WTC11 (cell line): ENCODE measurements around the gene TRIM74. TPM values are rescaled to one million over a fixed set of nuclear protein-coding genes. Genes with fewer than 3 reads are reported as not detected.

Experiments
- ARID4B ChIP-seq: sonication (generic); formaldehyde crosslinking; IDR thresholded peaks from 2 replicates; pipeline ENCODE4 v1.8.0; 2023; ENCODE audit warnings: missing genetic modification reagents, mild to moderate bottlenecking, borderline replicate concordance
- CREB1 ChIP-seq: sonication (generic); formaldehyde crosslinking; IDR thresholded peaks from 2 replicates; pipeline ENCODE4 v1.8.0; 2023; ENCODE audit warnings: mild to moderate bottlenecking, missing genetic modification reagents
- E2F1 ChIP-seq: sonication (generic); formaldehyde crosslinking; IDR thresholded peaks from 2 replicates; pipeline ENCODE4 v1.8.0; 2022; ENCODE audit warnings: mild to moderate bottlenecking, missing genetic modification reagents
- E2F5 ChIP-seq: sonication (generic); formaldehyde crosslinking; IDR thresholded peaks from 2 replicates; pipeline ENCODE4 v1.8.1; 2022; ENCODE audit warnings: mild to moderate bottlenecking, moderate library complexity, missing genetic modification reagents
- EMX1 ChIP-seq: fragments of 250-450 bp; sonication (Bioruptor Pico); IDR thresholded peaks from 2 replicates; pipeline ENCODE4 v1.8.0; 2021; ENCODE audit warnings: mild to moderate bottlenecking
- ERG ChIP-seq: fragments of 250-450 bp; sonication (Bioruptor Pico); IDR thresholded peaks from 2 replicates; pipeline ENCODE4 v1.8.0; 2021; ENCODE audit warnings: mild to moderate bottlenecking
- FOXP4 ChIP-seq: sonication (generic); formaldehyde crosslinking; IDR thresholded peaks from 2 replicates; pipeline ENCODE4 v1.8.0; 2022; ENCODE audit warnings: mild to moderate bottlenecking, missing genetic modification reagents
- HMGA2 ChIP-seq: fragments of 250-450 bp; sonication (Bioruptor Pico); IDR thresholded peaks from 2 replicates; pipeline ENCODE4 v1.4.0; 2021; ENCODE audit warnings: mild to moderate bottlenecking, moderate library complexity
- IRF1 ChIP-seq: sonication (generic); formaldehyde crosslinking; IDR thresholded peaks from 2 replicates; pipeline ENCODE4 v1.8.0; 2023; ENCODE audit warnings: missing genetic modification reagents
- IRF2 ChIP-seq: sonication (generic); formaldehyde crosslinking; IDR thresholded peaks from 2 replicates; pipeline ENCODE4 v1.8.0; 2022; ENCODE audit warnings: low read depth, missing genetic modification reagents, borderline replicate concordance
- MLX ChIP-seq: sonication (generic); formaldehyde crosslinking; IDR thresholded peaks from 2 replicates; pipeline ENCODE4 v1.8.1; 2023; ENCODE audit warnings: mild to moderate bottlenecking, missing genetic modification reagents, moderate library complexity
- NFATC4 ChIP-seq: fragments of 250-450 bp; sonication (Bioruptor Pico); IDR thresholded peaks from 2 replicates; pipeline ENCODE4 v1.9.0; 2021; ENCODE audit warnings: mild to moderate bottlenecking
- NR2C2 ChIP-seq: sonication (generic); formaldehyde crosslinking; IDR thresholded peaks from 2 replicates; pipeline ENCODE4 v1.8.0; 2022; ENCODE audit warnings: mild to moderate bottlenecking, missing genetic modification reagents
- RORB ChIP-seq: fragments of 250-450 bp; sonication (Bioruptor Pico); IDR thresholded peaks from 2 replicates; pipeline ENCODE4 v1.9.0; 2021; ENCODE audit warnings: mild to moderate bottlenecking
- SMAD3 ChIP-seq: sonication (generic); formaldehyde crosslinking; IDR thresholded peaks from 2 replicates; pipeline ENCODE4 v1.8.0; 2022; ENCODE audit warnings: missing genetic modification reagents, mild to moderate bottlenecking, borderline replicate concordance
- SP1 ChIP-seq: sonication (generic); formaldehyde crosslinking; conservative IDR thresholded peaks from 2 replicates; pipeline ENCODE4 v1.8.1; 2022; ENCODE audit warnings: missing genetic modification reagents
- TEAD4 ChIP-seq: sonication (generic); formaldehyde crosslinking; IDR thresholded peaks from 2 replicates; pipeline ENCODE4 v1.8.0; 2022; ENCODE audit warnings: mild to moderate bottlenecking, missing genetic modification reagents
- ZMAT4 ChIP-seq: fragments of 250-450 bp; sonication (Bioruptor Pico); IDR thresholded peaks from 2 replicates; pipeline ENCODE4 v1.9.0; 2021; ENCODE audit warnings: mild to moderate bottlenecking
- ZNF138 ChIP-seq: sonication (generic); formaldehyde crosslinking; conservative IDR thresholded peaks from 2 replicates; pipeline ENCODE4 v1.8.1; 2022; ENCODE audit warnings: mild to moderate bottlenecking, moderate library complexity, missing genetic modification reagents
- ZNF317 ChIP-seq: sonication (generic); formaldehyde crosslinking; IDR thresholded peaks from 2 replicates; pipeline ENCODE4 v1.8.1; 2023; ENCODE audit warnings: low read depth, mild to moderate bottlenecking, moderate library complexity, missing genetic modification reagents, borderline replicate concordance
- ZNF425 ChIP-seq: fragments of 250-450 bp; sonication (Bioruptor Pico); conservative IDR thresholded peaks from 2 replicates; pipeline ENCODE4 v1.9.0; 2021; ENCODE audit warnings: mild to moderate bottlenecking
- ZNF512 ChIP-seq: sonication (generic); formaldehyde crosslinking; IDR thresholded peaks from 2 replicates; pipeline ENCODE4 v1.8.1; 2022; ENCODE audit warnings: missing genetic modification reagents, borderline replicate concordance
- total RNA-seq: library from RNA; stranded (reverse); gene quantifications from 3 replicates; pipeline ENCODE4 v1.2.3, GENCODE V29; 2021

TRIM74 gene
- total RNA-seq, 1 experiment from 2014 or later: 0.15 TPM

GRCh38 chr7:72924733-72925545 is 44.3 kb downstream of the TRIM74 start, which contains the start of gene POM121 (continued):
- TF ChIP-seq IRF2 (no peak), NFATC4 (CRISPR knock-in tag) (no peak), ZNF425 (CRISPR knock-in tag) (no peak), SMAD3 (CRISPR knock-in tag) (peak; percentile 60; the same call in 1 of the 2 replicates), SP1 (CRISPR knock-in tag) (peak; percentile 45; the same call in 1 of the 2 replicates), IRF1 (CRISPR knock-in tag) (0 out of 2 replicates have a peak, but pooled peaks have one; percentile 8), EMX1 (CRISPR knock-in tag) (peak; percentile 89), ZNF138 (CRISPR knock-in tag) (no peak), E2F5 (CRISPR knock-in tag) (peak; percentile 73; the same call in 1 of the 2 replicates), ZMAT4 (no peak), FOXP4 (CRISPR knock-in tag) (no peak), NR2C2 (CRISPR knock-in tag) (no peak), ZNF512 (CRISPR knock-in tag) (no peak), CREB1 (CRISPR knock-in tag) (peak; percentile 57), ZNF317 (CRISPR knock-in tag) (no peak), HMGA2 (CRISPR knock-in tag) (no peak), ARID4B (CRISPR knock-in tag) (no peak; the same call in 1 of the 2 replicates), RORB (CRISPR knock-in tag) (no peak), ERG (peak; percentile 20; the same call in 1 of the 2 replicates), TEAD4 (no peak), MLX (CRISPR knock-in tag) (no peak), E2F1 (no peak)
